ENCODE results near the gene SUSD6. TPM values are rescaled to one million over a fixed set of nuclear protein-coding genes. Genes with fewer than 3 reads are reported as not detected.

The SUSD6 gene
- total RNA-seq, 1 donor from 2014 or later: 23.9 TPM

DNA sequence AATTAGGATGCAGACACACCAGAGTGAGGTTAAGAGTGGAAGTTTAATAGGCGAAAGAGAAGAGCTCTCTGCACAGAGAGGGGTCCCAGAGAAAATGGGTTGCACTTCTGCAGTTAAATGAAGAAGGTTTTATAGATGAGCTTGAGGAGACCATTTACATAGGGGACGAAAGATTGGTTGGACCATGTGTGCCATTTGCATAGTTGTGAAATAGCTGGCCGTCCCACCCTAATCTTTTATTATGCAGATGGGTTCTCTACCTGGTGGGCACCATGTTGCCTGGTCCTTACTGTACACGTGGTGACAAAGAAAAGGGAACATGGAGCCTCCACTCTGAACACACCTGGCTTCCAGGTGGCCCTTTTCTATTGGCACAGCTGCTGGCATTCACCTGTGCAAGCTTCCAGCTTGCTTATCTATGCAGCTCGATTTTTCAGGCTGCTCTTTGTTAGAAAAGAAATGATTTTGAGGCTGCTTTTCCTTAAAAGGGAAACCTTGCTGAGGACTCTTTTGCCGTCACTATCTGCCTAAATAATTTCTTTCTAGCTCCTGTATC is 88.4 kb downstream of the SUSD6 start:
- H3K9me3 ChIP-seq (replicated peaks): no peaks in the 10 kb centered on the region
- H3K36me3 ChIP-seq: peaks cover 15% of the 10 kb centered on the region
- no peaks in the 10 kb centered on the region for H3K27me3 ChIP-seq (ENCODE audit: low read depth)
- H3K4me1 ChIP-seq: peaks cover 97% of the 10 kb centered on the region
- intact Hi-C loops (cut with micrococcal nuclease): no loop called here
- DNase-seq: no peak
- TF ChIP-seq, protein P1, sequence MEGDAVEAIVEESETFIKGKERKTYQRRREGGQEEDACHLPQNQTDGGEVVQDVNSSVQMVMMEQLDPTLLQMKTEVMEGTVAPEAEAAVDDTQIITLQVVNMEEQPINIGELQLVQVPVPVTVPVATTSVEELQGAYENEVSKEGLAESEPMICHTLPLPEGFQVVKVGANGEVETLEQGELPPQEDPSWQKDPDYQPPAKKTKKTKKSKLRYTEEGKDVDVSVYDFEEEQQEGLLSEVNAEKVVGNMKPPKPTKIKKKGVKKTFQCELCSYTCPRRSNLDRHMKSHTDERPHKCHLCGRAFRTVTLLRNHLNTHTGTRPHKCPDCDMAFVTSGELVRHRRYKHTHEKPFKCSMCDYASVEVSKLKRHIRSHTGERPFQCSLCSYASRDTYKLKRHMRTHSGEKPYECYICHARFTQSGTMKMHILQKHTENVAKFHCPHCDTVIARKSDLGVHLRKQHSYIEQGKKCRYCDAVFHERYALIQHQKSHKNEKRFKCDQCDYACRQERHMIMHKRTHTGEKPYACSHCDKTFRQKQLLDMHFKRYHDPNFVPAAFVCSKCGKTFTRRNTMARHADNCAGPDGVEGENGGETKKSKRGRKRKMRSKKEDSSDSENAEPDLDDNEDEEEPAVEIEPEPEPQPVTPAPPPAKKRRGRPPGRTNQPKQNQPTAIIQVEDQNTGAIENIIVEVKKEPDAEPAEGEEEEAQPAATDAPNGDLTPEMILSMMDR (IDR thresholded peaks at IDR 0.05; ENCODE audit: borderline replicate concordance): no peak
- no peak overlapping the region for H3K4me3 ChIP-seq
- no peak overlapping the region for H3K27ac ChIP-seq (replicated peaks)

DNA sequence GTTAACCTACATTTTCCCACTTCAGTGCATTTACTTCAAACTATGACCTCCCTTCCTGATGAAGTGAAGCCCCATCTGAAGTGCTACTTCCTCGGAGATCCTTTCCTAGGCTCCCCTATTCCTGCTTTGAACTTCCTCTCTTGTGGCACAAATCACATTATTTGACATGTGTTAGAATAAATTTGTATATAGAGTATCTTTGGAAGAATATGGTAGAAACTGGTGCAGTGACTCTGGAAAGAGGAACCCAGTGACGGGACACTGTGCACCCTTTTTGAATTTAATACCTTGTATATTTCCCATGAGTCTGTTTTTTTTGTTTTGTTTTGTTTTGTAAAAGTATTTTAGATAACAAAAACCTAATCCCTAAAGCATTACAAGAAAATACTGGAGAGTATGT is 89.2 kb downstream of the SUSD6 start:
- no peak for DNase-seq
- TF ChIP-seq, protein P1 (IDR thresholded peaks at IDR 0.05; ENCODE audit: borderline replicate concordance): no peak
- Histone ChIP-seq H3K4me1 (peaks cover 97% of the 10 kb centered on the region), H3K9me3 (replicated peaks) (no peaks in the 10 kb centered on the region), H3K27me3 (ENCODE audit: low read depth) (no peaks in the 10 kb centered on the region), H3K36me3 (peaks cover 21% of the 10 kb centered on the region), H3K4me3 (no peak overlapping the region), H3K27ac (replicated peaks) (no peak overlapping the region)
- intact Hi-C loops (cut with micrococcal nuclease): no loop called here

DNA sequence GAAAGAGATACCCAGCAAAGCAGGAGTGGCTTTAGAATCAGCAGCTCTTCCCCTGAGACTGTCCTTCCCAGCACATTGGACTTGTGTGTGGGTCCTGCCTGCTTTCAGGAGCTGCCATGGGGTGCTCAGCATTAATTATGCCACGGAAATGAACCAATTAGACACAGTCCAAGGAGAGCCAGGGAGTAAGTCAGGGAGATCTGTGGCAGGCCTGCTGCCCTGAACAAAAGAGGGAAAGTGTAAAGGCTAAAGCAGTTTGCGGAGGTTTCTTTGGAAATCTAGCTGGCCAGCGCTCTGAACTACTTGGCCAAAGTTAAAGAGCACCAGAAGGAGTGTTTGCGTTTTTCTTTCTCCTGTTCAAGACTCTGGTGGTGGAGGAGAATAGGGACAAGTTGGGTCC is 89.9 kb downstream of the SUSD6 start:
- TF ChIP-seq, protein P1 (IDR thresholded peaks at IDR 0.05; ENCODE audit: borderline replicate concordance): no peak
- Histone ChIP-seq H3K27me3 (ENCODE audit: low read depth) (no peaks in the 10 kb centered on the region), H3K27ac (replicated peaks) (no peak overlapping the region), H3K4me1 (peaks cover 92% of the 10 kb centered on the region), H3K9me3 (replicated peaks) (no peaks in the 10 kb centered on the region), H3K4me3 (no peak overlapping the region), H3K36me3 (peaks cover 25% of the 10 kb centered on the region)
- no peak for DNase-seq
- intact Hi-C loops (cut with micrococcal nuclease): no loop called here

DNA sequence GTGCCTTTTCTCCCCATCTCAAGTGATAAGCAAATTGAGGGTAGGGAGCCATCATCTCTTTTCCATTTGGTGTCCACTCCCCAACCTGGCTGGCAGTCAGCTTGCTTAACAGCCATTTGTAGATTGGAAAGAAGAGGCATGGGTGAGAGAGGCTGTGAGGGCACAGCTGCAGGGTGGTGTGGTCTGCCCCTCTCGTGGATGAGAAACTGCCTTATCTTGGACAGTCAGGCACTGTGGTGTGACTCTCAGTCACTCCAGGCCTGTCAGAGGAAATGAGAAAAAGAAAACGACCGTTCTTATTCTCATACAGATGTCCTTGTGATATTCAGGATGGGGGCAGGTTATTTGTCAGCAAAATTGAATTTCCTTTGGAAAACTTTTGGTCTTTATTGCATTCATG is 90.5 kb downstream of the SUSD6 start:
- no peaks in the 10 kb centered on the region for H3K9me3 ChIP-seq (replicated peaks)
- H3K4me1 ChIP-seq: peaks cover 86% of the 10 kb centered on the region
- peak overlapping the region; percentile 68 for H3K27ac ChIP-seq (replicated peaks)
- peaks cover 30% of the 10 kb centered on the region for H3K36me3 ChIP-seq
- no peaks in the 10 kb centered on the region for H3K27me3 ChIP-seq (ENCODE audit: low read depth)
- TF ChIP-seq, protein P1 (IDR thresholded peaks at IDR 0.05; ENCODE audit: borderline replicate concordance): no peak
- DNase-seq: no peak
- intact Hi-C loops (cut with micrococcal nuclease): no loop called here
- H3K4me3 ChIP-seq: no peak overlapping the region

- peaks cover 43% of the 10 kb centered on the region for H3K36me3 ChIP-seq
- H3K9me3 ChIP-seq (replicated peaks): no peaks in the 10 kb centered on the region
- no peak overlapping the region for H3K4me3 ChIP-seq
- H3K4me1 ChIP-seq: peaks cover 71% of the 10 kb centered on the region
- H3K27me3 ChIP-seq (ENCODE audit: low read depth): no peaks in the 10 kb centered on the region
- TF ChIP-seq, protein P1 (IDR thresholded peaks at IDR 0.05; ENCODE audit: borderline replicate concordance): no peak
- intact Hi-C loops (cut with micrococcal nuclease): no loop called here
- H3K27ac ChIP-seq (replicated peaks): peak overlapping the region; percentile 68
- DNase-seq: no peak
Observed at GRCh38 chr14:69703047-69704039, 91.9 kb downstream of the SUSD6 start.

Data from left ventricle myocardium inferior (tissue), 1 donor.